Activated CD4-positive, alpha-beta T cell treated with anti-CD3 and anti-CD28 coated beads, Interleukin-2, amount 50 U/mL, for 48 hours (primary cell): Measurements from ENCODE around the gene FAM114A1.
A peak's percentile ranks its signal among the peaks of the same experiment; 100 is the strongest.

Source experiments
- DNase-seq, 2 experiments: peaks; one replicate each; pipeline ENCODE4 v3.0.0-alpha.2; 2020

The FAM114A1 gene

DNA sequence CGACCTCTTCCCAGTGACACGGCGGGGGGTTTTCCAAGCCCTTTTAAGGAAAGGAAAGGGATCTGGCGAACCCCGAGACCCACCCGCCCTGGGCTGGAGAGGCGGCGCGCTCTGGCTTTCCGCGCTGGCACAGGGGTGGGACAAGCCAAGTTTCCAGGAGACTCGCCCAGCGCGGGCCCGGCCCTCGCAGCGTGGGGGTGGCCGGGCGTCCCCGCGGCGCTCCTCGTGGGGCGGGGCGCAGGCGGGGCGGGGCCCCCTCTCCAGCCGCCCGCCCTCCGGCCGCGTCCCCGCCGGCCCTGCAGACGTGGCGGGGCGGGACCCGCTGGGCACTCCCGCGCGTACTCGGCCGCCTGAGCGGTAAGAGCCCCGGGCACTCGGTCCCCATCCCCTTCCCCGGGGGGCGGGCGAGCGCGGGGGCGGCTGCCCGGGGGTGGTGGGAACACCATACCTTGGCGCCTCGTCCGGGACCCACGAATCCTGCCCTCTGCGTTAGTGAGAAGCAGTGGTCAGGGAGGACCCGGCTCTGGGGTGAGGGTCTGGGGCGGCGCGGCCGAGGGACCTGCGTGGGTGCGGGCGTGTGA is at the start of gene FAM114A1:
TSS of gene FAM114A1 (plus strand) at position 329 of the 581 bp plus-strand sequence. CDS start 10,273 bp downstream, outside the sequence.
- peak; percentile 26 to 45 for DNase-seq

DNA sequence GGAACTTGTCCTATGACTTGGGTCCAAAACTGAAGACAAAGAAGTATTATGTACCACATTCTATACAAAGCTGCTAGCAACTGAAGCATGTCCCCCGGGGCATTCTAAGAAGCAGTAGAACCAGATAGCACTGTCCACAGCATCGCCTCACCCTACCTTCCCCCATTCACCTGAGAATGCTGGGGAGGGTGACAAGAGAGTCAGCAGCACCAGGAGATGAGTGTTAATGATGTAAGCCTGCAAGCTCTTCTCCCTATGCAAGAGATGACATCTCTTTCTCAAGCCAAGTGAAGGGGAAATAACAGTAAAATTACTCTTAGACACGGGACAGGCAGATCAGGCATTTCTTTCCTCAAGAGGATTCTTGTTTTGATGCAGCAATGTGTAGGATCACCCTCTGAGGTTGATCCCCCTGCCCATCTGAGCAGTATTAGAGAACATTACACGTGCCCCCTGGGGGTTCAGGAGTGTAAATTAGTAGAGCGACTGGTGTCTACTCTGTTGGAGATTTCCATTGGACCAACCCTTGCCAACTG is 49.1 kb upstream of the FAM114A1 start:
- no peak for DNase-seq

DNA sequence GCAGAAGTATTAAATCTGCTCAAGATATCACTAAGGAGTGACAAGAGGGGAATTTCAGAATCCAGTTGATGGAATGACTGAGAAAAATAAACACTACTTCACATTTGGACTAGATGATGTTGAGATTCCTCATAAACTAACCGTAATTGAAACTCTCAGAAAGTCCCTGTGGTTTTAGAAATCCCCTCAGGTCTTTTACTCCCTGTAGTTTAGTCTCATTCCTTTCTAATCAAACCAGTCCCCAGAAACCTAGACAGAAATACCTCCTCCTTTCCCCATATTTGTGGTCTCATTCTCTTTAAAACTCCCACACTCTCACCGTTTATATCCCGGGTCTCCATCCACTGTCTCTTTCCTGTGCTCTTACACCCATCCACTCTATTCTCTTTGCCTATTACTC is 48.0 kb upstream of the FAM114A1 start:
- no peak for DNase-seq

DNA sequence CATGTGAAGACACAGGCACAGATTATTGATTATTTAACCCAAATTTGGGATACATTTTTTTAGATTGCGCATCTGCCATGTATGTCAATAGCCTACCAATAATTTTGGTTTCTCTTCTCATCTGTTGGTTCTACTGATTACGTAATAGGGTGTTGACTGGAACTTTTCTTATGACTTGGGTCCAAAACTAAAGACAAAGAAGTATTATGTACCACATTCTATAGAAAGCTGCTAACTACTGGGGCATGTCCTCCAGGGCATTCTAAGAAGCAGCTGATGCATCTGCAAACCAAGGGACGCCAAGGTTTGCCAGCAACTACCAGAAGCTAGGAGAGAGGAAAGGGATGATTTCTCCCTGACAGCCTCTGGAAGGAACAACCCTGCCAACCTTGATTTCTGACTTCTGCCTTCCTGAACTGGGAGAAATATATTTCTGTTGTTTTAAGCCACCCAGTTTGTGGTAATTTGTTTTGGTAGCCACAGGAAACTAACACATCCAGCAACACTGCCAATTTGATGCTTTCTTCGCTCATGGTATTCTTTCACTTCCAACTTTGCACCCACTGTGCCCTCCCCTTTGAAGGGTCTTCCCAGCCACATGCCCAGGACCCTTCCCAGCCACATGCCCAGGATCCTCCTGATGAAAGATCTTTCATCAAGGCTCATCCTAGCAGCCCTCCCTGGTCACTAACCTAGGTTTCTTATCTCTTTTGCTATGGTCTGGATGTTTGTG is 47.1 kb upstream of the FAM114A1 start:
- no peak for DNase-seq

DNA sequence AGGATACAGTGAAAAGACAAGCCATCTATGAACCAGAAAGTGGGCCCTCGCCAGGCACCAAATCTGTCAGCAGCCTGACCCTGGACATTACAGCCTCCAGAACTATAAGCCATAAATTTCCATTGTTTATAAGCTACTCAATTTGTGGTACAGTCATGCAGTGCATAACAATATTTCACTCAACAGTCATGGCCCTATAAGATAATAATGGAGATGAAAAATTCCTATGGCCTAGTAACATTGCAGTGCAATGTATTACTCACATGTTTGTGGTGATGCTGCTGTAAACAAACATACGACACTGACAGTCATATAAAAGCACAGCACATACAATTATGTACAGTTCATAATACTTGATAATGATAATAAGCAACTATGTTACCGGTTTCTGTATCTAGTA is 45.9 kb upstream of the FAM114A1 start:
- DNase-seq: no peak

DNA sequence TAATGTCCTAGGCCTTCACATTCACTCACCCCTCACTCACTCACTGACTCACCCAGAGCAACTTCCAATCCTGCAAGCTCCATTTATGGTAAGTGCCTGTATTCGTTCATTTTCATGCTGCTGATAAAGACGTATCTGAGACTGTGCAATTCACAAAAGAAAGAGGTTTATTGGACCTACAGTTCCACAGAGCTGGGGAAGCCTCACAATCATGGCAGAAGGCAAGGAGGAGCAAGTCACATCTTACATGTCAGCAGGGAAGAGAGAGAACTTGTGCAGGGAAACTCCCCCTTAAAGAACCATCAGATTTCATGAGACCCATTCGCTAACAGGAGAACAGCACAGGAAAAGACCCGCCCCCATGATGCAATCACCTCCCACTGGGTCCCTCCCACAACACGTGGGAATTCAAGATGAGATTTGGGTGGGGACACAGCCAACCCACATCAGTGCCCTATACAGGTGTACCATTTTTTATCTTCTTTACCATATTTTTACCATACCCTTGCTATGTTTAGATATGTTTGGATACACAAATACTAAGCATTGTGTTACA is 44.8 kb upstream of the FAM114A1 start:
- no peak for DNase-seq

DNA sequence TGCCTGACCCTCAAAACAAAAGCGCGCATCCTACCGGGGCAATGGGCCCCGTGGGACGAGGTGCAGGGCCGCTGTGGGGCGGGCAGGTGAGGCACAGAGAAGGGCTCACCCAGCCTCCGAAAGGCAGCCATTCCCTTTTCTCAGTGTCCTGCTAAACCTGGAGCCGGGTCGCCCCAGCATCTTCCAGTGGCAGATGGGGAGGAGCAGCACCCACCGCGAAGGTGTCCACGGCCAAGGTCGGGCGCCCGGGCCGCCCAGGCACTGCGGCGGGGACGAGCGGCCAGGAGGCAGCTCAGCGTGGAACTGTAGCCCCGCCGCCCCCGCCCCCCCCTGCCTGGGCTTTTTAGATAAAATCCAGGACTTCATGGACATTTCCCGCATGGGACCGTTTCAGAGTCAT is 43.8 kb upstream of the FAM114A1 start:
- DNase-seq: no peak

DNA sequence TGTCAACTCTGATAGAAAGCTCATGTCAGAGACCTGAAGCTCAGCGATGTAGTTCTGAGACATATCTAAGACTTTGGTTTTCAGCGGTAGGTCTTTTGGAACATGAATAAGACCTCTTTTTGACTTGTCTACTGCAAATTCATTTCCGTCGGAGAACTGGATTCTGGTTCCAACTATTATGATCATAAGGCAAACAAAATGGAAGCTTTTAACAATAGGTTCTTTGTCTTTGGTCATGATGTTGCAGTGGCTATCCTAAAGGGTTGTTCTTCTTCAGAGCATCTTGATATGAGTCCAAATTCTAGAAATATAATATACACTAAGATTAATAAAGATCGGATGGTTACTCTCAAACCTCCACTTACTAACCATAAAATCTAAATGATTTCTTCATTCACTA is 38.4 kb upstream of the FAM114A1 start:
- DNase-seq: no peak

DNA sequence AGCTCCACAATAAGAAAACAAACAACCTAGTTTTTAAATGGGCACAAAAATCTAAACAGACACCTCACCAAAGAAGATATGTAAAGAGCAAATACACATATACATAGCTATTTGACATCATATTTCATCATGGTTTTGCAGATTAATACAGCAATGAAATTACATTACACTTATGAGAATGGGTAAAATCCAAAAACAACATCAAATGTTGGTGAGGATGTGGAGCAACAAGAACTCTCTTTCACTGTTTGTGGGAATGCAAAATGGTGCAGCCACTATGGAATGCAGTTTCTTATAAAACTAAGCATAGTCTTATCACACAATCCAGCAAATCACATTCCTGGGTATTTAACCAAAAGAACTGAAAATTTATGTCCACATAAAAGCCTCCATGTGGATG is 36.0 kb upstream of the FAM114A1 start:
- DNase-seq: no peak

DNA sequence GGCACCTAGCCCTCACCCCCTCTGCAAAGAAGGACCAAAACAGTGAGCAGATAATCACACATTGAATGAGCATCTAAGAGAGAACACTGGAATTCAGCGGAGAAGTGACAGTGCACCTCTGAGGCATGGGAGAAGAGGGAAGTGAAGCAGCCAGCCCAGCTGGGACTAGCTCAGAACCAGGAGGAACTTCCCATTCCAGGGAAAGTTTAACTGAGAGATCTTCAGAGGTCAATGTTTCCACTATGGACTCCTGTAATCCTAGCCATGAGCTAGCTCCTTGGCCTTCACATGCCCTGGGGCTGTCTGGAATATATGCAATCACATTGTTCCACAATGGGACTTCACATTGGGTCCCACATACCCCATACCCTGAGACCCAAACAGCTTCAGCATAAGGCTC is 35.4 kb upstream of the FAM114A1 start:
- DNase-seq: no peak

DNA sequence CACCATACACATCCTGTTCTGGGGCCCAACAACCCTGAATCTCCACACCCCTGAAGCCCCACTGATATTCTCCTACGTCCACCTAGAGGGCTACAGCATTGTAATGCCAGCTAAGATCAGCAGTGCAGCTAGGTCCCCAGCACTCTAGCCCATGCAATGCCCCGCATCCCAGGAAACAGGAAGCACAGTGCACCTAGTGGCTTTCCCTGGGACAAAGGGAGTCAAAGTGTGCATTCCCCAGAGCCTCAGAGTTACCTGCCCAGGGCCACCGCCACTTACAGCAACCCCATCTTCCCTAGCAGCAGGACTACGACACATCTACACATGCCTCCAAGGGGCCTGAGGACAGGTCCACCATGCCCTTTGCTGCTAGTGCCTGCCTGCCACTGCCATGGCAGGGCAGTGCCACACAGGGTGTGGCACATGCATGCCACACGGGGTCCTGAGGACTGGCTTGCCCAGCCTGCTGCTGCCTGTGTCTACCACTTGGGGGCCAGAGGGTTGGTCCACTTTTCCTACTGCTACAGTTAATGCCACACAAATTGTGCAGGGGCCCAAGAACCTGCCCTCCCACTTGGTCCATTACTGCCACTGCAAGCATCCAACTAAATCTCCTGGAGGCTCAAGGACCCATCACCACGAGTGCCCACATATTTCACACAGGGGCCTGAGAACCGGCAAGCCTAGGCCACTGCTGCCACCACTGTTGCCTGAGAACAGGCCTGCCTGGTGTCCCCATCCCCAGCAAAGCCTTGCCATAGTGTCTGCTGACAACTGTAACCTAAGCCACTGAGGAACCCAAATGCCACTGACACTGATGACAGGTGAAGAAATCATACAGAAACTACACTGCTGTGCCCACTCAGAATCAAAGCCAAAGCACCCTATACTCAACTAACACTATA is 34.7 kb upstream of the FAM114A1 start:
- DNase-seq: no peak

DNA sequence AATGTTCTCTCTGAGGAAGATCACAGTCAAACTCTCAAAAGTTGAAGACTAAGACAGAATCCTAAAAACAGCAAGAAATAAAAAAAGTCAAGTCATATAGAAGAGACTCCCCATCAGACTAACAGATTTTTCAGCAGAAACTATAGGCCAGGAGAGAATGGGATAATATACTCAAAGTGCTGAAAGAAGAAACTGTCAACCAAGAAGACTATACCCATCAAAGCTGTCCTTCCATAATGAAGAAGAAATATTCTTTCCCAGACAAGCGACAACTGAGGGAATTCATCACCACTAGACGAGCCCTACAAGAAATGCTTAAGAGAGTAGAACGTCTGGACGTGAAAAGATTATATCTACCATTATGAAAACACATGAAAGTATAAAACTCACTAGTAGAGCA is 33.0 kb upstream of the FAM114A1 start:
- no peak for DNase-seq

DNA sequence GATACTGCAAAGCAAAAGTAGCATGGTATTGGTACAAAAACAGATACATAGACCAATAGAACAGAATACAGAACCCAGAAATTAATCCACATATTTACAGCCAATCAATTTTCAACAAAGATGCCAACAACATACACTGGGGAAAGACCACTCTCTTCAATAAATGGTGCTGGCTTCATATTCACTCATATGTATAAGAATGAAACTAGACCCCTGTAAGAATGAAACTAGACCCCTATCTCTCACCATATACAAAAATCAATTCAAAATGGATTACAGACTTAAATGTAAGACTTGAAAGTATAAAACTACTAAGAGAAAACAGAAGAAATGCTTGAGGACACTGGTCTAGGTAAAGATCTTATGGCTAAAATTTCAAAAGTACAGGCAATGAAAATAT is 30.3 kb upstream of the FAM114A1 start:
- DNase-seq: no peak

DNA sequence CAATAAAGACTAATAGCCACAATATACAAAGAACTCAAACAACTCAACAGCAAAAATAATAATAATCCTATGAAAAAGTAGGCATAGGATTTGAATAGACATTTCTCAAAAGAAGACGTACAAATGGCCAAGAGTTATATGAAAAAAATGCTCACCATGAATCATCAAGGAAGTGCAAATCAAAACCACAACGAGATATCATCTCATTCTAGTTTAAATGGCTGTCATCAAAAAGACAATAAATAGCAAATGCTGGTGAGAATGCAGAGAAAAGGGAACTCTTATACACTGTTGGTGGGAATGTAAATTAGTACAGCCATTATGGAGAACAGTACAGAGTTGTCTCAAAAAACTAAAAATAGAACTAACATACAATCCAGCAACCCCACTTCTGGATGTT is 29.8 kb upstream of the FAM114A1 start:
- DNase-seq: no peak

DNA sequence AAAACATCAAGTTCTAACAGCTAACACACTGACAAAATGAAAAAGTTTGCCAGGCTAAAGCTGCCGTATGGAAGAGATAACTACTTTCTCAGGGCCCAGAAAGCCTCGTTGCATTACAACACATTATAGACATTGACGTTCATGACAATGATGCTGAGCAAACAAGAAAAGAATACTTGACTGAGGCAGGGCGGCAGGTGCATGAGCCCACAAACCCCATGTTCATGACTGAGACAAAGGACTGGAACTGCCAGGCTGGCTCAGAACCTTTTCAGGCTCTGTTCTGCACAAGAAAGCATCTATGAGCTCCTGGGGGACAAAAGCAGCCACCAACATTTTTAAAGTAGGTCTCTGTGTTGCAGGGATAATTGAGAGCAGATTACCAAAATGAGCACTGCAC is 24.6 kb upstream of the FAM114A1 start:
- DNase-seq: no peak

DNA sequence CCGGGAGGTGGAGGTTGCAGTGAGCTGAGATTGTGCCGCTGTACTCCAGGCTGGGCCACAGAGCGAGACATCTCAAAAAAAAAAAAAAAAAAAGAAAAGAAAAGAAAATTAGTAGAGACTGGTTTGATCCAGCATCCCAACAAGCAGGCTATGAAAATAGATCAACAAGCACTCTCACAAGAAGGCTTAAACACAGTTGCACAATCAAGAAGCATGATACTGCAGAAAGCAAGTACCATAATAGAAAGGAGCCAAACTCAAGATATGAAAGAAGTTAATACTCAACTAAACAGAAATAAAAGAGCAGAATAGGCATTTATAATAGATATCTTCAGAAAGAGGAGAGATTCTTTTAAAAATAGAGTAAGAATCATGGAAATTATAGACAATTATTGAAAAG is 21.6 kb upstream of the FAM114A1 start:
- no peak for DNase-seq

DNA sequence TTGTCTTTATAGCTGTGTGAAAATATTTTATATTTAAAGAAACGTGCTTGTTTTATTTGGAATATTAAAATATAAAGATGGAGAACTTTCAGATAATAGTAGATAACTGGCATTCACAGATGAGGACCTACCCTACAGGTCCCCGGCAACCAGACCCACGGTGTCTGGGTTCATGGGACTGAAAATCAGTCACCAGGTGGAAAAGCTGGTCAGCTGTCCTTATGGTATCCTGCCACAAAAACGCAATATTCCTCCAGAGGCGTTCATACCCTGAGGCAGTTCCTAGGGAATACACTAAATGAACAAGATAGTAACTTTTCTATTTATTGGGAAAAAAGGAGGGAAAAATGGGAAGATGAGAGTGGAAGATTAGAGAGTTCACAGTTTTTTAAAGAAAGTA is 12.1 kb upstream of the FAM114A1 start:
- no peak for DNase-seq

DNA sequence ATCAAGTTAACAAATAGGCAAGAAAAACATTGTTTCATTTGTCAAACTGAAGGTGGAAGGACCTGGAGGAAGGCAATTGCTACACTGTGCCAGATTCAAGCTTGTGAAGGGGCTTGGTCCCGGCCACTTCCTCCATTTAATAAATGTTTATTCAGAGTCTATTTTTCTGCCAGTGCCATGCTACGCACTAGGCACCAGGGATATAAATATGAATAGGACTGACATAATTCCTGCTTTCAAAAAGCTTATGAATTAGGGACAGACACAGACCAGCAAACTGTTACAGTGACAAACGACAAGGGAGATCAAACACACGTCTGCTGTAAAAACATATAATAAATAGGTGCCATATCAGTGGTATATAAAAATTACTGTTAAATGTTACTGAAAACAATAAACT is 11.6 kb upstream of the FAM114A1 start:
- DNase-seq: no peak

DNA sequence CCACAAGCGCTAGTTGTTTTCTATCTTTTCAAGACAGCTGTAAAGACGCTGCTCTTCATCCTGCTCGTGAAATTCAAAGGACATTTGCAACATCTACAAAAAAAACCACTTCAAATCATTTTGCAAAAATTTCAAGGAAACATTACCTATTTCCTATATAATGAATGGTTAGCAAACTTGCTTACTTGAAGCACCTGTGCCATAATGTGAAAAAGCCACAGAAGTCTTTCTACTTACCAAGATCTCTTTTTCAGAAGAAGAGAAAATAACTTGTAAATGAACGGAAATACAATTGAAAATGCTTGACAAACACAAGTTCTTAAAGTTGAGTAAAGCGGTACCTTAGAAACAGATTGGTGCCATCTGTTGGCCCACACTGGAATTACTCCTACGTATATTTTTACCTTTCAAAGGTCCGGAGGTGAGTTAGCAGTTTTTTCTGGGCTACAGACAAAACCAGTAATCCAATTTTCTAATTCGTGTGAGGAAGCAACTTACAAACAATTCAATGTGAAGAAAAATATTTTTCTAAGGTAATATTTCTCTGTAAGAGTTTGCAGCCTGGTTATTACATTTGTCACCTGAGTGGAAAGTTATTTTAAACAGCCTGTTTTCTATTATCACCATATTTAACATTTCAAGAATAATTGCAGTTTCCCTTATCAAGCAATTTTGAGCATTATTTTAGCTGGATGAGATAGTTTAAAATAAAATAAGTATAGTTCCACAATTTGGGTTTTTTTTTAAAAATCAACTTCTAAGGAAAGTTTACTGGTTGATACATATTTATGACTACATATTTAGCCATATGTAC is 10.9 kb upstream of the FAM114A1 start, which contains the start of gene TLR6:
TSS of gene TLR6 (minus strand) at position 294 of the 814 bp plus-strand sequence. CDS start 27,344 bp downstream, outside the sequence.
- peak; percentile 62 to 75 for DNase-seq

DNA sequence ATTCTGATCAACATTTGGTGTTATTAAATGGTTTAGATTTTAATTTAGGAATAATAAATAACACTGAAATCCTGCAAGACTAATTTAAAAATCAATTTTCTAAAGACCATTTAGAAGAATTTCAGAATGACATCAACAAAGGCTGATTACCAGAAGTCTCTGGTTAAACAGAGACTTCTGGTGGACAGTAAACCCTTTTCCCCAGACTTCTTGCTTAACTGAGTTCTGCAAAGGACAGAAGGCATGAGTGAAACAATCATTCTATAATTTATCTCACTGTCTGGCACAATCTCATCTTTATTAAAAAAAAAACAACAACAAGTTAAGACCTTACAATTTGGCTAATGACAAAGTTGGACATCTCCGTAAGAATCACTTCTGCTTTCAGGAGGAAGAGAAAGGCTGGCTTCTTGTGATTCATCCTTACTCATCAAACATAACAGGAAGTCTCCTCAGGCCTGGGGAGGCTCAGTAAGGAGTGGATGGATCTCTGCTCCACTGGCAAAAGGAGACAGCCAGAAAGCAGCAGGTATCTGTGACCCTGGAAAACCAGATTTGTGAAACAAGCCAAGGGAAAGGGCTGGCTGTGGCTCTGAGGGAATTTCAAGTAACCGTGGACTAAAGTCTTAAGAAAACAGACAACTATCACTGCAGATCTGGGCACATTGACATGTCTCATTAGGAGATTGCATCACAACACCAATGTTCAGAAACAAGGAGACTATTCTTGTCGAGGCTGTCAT is 10.1 kb upstream of the FAM114A1 start:
- peak; percentile 37 to 48 for DNase-seq

DNA sequence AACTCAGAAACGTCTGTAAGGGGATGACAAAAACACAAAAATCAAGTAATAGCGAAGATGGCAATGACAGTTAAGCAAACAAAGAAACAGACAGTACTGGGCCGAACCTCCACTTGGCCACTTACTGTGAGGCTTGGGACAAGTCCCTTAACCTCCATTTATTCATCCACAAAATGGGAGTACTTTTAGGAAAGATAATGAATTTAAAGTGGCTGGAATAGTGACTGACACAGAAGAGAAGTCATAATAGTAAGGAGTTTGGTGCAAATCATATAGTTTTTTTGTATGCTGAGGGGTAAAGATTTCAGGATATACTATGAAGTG is 9.5 kb upstream of the FAM114A1 start:
- no peak for DNase-seq

DNA sequence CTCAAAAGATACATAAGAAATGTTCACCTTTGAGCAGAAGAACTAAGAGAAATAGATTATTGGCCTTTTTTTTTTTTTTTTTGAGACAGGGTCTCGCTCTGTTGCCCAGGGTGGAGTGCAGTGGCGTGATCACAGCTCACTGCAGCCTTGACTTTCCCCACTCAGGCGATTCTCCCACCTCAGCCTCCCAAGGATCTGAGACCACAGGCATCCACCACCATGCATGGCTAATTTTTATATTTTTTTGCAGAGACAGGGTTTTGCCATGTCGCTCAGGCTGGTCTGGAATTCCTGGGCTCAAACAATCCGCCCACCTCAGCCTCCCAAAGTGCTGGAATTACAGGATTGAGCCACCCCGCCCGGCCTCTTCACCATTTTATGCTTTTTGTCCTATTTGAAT is 8.1 kb upstream of the FAM114A1 start:
- DNase-seq: no peak
